ENCODE data around the gene RNASE9.
"Not testable (repeated sequence)": the region's sequence is repeated elsewhere in the genome, so short reads cannot be mapped to it uniquely, and the experiment has no call there.

The RNASE9 gene

GRCh38 chr14:20516921-20517320, 43.9 kb downstream of the RNASE9 start:
- DNase-seq (ENCODE audit: low spot score) = no peak

DNA sequence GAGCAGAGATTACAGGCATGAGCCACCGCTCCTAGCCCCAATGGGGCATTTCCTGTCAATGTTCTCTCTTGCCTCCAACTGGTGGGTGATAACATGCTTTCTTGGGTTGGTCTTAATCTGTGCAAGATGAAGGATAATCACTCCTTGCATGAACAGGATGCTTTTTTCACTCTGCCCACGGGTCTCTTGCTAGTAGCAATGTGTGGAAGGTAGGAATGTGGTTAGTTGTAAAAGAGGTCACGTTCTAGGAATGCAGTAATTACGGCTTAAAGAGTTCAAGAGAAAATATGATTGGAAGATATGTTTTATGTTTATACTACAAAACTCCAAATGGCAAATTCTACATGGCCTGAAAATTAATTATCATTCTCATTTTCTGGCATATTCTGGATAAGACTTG, 45.0 kb downstream of the RNASE9 start:
- DNase-seq (ENCODE audit: low spot score) = no peak

GRCh38 chr14:20512177-20512905, 48.5 kb downstream of the RNASE9 start:
- DNase-seq (ENCODE audit: low spot score) = no peak

GRCh38 chr14:20508367-20508766, 52.5 kb downstream of the RNASE9 start:
- no peak for DNase-seq (ENCODE audit: low spot score)

DNA sequence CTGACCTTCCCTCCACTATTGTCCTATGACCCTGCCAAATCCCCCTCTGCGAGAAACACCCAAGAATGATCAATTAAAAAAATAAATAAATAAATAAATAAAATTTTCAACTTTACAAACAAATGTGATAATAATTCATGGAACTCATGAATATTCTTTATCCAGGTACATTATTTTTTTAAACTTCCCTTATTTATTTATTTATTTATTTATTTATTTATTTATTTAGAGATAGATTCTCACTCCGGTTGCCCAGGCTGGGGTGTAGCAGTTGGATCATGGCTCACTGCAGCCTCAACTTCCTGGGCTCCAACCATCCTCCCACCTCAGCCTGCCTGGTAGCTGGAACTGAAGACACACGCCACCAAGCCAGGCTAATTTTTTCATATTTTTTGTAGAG, 53.3 kb downstream of the RNASE9 start:
- not testable (repeated sequence) for DNase-seq (ENCODE audit: low spot score)

DNA sequence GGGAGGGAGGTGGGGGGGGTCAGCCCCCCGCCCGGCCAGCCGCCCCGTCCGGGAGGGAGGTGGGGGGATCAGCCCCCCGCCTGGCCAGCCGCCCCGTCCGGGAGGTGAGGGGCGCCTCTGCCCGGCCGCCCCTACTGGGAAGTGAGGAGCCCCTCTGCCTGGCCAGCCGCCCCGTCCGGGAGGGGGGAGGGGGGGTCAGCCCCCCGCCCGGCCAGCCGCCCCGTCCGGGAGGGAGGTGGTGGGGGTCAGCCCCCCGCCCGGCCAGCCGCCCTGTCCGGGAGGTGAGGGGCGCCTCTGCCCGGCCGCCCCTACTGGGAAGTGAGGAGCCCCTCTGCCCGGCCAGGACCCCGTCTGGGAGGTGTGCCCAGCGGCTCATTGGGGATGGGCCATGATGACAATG, 54.1 kb downstream of the RNASE9 start:
- DNase-seq (ENCODE audit: low spot score) = not testable (repeated sequence)

- not testable (repeated sequence) for DNase-seq (ENCODE audit: low spot score)
Measured at GRCh38 chr14:20506276-20506675, 54.6 kb downstream of the RNASE9 start.
